ENCODE measurements around the gene TRIM6. TPM values are rescaled to one million over a fixed set of nuclear protein-coding genes. Genes with fewer than 3 reads are reported as not detected.
A peak's percentile ranks its signal among the peaks of the same experiment; 100 is the strongest.

The TRIM6 gene
- total and polyA plus RNA-seq, 9 of the 15 experiments (the other 6 are each of a cell fraction or from before 2014, with no cell fraction given), result 5.0 to 11.8 (median 8.7) TPM

GRCh38 chr11:5596607-5597201, at the start of gene TRIM6 (continued):
- TF ChIP-seq TCF3 (CRISPR knock-in tag; IDR thresholded peaks at IDR 0.05) (peak; percentile 94), FOXA1 (IDR thresholded peaks at IDR 0.05; ENCODE audit: borderline replicate concordance) (no peak), SMARCC2 (IDR thresholded peaks at IDR 0.05; ENCODE audit: low read depth) (no peak), L3MBTL2 (IDR thresholded peaks at IDR 0.05) (no peak; the same call in 1 of the 2 replicates), XRCC5 (IDR thresholded peaks at IDR 0.05; ENCODE audit: low read depth, low read length) (peak; percentile 35; the same call in 1 of the 2 replicates), POLR2H (tag; IDR thresholded peaks at IDR 0.05; ENCODE audit: low read depth) (peak; percentile 59; the same call in 1 of the 2 replicates), BCLAF1 (IDR thresholded peaks at IDR 0.05; ENCODE audit: borderline replicate concordance in 1 of 2, control insufficient read depth in 1 of 2, low read depth in 2 of 2, low read length in 1 of 2) (peak in 1 of 2 experiments; percentile 68; a peak in 1 of 4 replicates), DACH1 (IDR thresholded peaks at IDR 0.05; ENCODE audit: partially characterized antibody) (peak; percentile 25), CTBP1 (IDR thresholded peaks at IDR 0.05; ENCODE audit: borderline replicate concordance) (peak; percentile 83), STAT6 (CRISPR knock-in tag; IDR thresholded peaks at IDR 0.05) (no peak), SMAD1 (IDR thresholded peaks at IDR 0.05; ENCODE audit: low read depth, low read length, partially characterized antibody) (peak; percentile 31), USF1 (CRISPR knock-in tag; IDR thresholded peaks at IDR 0.05) (no peak), E2F6 (IDR thresholded peaks at IDR 0.05; ENCODE audit: borderline replicate concordance in 1 of 2, extremely low read depth in 1 of 2, insufficient read depth in 1 of 2, insufficient read length in 1 of 2, low read depth in 1 of 2, low read length in 1 of 2, poor library complexity in 1 of 2, severe bottlenecking in 1 of 2) (no peak), RBFOX2 (IDR thresholded peaks at IDR 0.05; ENCODE audit: low read depth, low read length) (peak; percentile 46), ZNF551 (CRISPR knock-in tag; IDR thresholded peaks at IDR 0.05) (no peak), ZNF324 (CRISPR knock-in tag; IDR thresholded peaks at IDR 0.05) (no peak), ZNF586 (CRISPR knock-in tag; conservative IDR thresholded peaks at IDR 0.05) (no peak), ETV5 (CRISPR knock-in tag; IDR thresholded peaks at IDR 0.05; ENCODE audit: low read depth) (0 out of 2 replicates have a peak, but pooled peaks have one; percentile 28), CXXC5 (CRISPR knock-in tag; IDR thresholded peaks at IDR 0.05) (peak; percentile 95), CHD2 (IDR thresholded peaks at IDR 0.05; ENCODE audit: low read depth, low read length) (no peak), STAT5A (IDR thresholded peaks at IDR 0.05; ENCODE audit: borderline replicate concordance, low read length) (peak; percentile 95)
